HEK293 (cell line): ENCODE measurements around the gene WWOX.

Experiments
- CTCF ChIA-PET: fragments of 350-600 bp; formaldehyde crosslinking; extraction: SDS; loops from one replicate; lab custom pipeline; 2021; ENCODE audit warnings: antibody characterized with exemption; lab: Yijun Ruan, JAX
- POLR2A ChIA-PET: fragments of 300-600 bp; formaldehyde crosslinking; extraction: SDS; loops from one replicate; lab custom pipeline; 2020; ENCODE audit warnings: antibody characterized with exemption, inconsistent platforms; lab: Yijun Ruan, JAX
- H3K27ac ChIP-seq: fragments of 200-500 bp; sonication (Bioruptor generic); 2 replicates; pipeline ENCODE4 v1.5.1; 2014; ENCODE audit warnings: low read depth, low read length, control low read depth, inconsistent platforms; ENCODE audit errors: extremely low read depth
- H3K36me3 ChIP-seq, 2 experiments: fragments of 200-500 bp in 1 of 2; sonication (Bioruptor generic) in 1 of 2; 1 replicate in 1 of 2; 2 replicates in 1 of 2; pipeline ENCODE4 v1.5.1; 2014 to 2017; ENCODE audit warnings: inconsistent platforms in 2 of 2, low read length in 2 of 2; ENCODE audit not compliant: control insufficient read depth in 2 of 2, insufficient read depth in 1 of 2
- H3K4me1 ChIP-seq: fragments of 200-500 bp; sonication (Bioruptor generic); 2 replicates; pipeline ENCODE4 v1.5.1; 2014; ENCODE audit warnings: mild to moderate bottlenecking, low read length, inconsistent platforms; ENCODE audit not compliant: control insufficient read depth, insufficient read depth
- H3K4me3 ChIP-seq: 2 replicates; pipeline ENCODE4 v1.5.1; 2011; ENCODE audit warnings: low read depth, mild to moderate bottlenecking, control low read depth, low read length, moderate library complexity
- H3K9me3 ChIP-seq: fragments of 200-500 bp; sonication (Bioruptor generic); 2 replicates; pipeline ENCODE4 v1.5.1; 2014; ENCODE audit warnings: low read depth, low read length, inconsistent platforms; ENCODE audit not compliant: control insufficient read depth, insufficient read depth
- EGR2 ChIP-seq: fragments of 450-650 bp; formaldehyde crosslinking; IDR thresholded peaks from 2 replicates; pipeline ENCODE4 v1.5.1; 2016; ENCODE audit warnings: low read depth, missing biosample characterization, missing genetic modification characterization
- GLI2 ChIP-seq: fragments of 450-650 bp; formaldehyde crosslinking; IDR thresholded peaks from 2 replicates; pipeline ENCODE4; 2017; ENCODE audit warnings: missing biosample characterization, missing genetic modification characterization, low read depth, borderline replicate concordance
- INSM2 ChIP-seq: fragments of 450-650 bp; formaldehyde crosslinking; IDR thresholded peaks from 2 replicates; pipeline ENCODE4 v1.5.1; 2016; ENCODE audit warnings: missing biosample characterization, missing genetic modification characterization
- KLF10 ChIP-seq: fragments of 450-650 bp; IDR thresholded peaks from 2 replicates; pipeline ENCODE4 v1.5.1; 2018; ENCODE audit warnings: missing biosample characterization, mild to moderate bottlenecking, missing genetic modification characterization
- KLF8 ChIP-seq: fragments of 450-650 bp; formaldehyde crosslinking; IDR thresholded peaks from 2 replicates; pipeline ENCODE4 v1.5.1; 2016; ENCODE audit warnings: missing biosample characterization, missing genetic modification characterization
- YY1 ChIP-seq: fragments of 450-650 bp; formaldehyde crosslinking; IDR thresholded peaks from 2 replicates; pipeline ENCODE4 v1.5.1; 2018; ENCODE audit warnings: missing biosample characterization, missing genetic modification characterization
- ZBTB11 ChIP-seq: fragments of 450-650 bp; formaldehyde crosslinking; conservative IDR thresholded peaks from 2 replicates; pipeline ENCODE4 v1.5.1; 2016; ENCODE audit warnings: low read depth, missing biosample characterization, missing genetic modification characterization
- ZBTB26 ChIP-seq: fragments of 450-650 bp; formaldehyde crosslinking; optimal IDR thresholded peaks from 2 replicates; pipeline ENCODE3; 2016; ENCODE audit warnings: missing biosample characterization, mild to moderate bottlenecking, missing genetic modification characterization
- ZEB2 ChIP-seq: fragments of 450-650 bp; formaldehyde crosslinking; IDR thresholded peaks from 2 replicates; pipeline ENCODE4 v1.5.1; 2016; ENCODE audit warnings: missing biosample characterization, missing genetic modification characterization
- ZFP37 ChIP-seq: fragments of 450-650 bp; formaldehyde crosslinking; IDR thresholded peaks from 2 replicates; pipeline ENCODE4 v1.5.1; 2016; ENCODE audit warnings: missing biosample characterization, missing genetic modification characterization
- ZNF214 ChIP-seq: fragments of 450-650 bp; formaldehyde crosslinking; IDR thresholded peaks from 2 replicates; pipeline ENCODE4 v1.5.1; 2017; ENCODE audit warnings: missing biosample characterization, mild to moderate bottlenecking, missing genetic modification characterization, borderline replicate concordance
- ZNF280C ChIP-seq: fragments of 450-650 bp; formaldehyde crosslinking; IDR thresholded peaks from 2 replicates; pipeline ENCODE4 v1.5.1; 2016; ENCODE audit warnings: missing biosample characterization, missing genetic modification characterization
- ZNF302 ChIP-seq: fragments of 450-650 bp; formaldehyde crosslinking; IDR thresholded peaks from 2 replicates; pipeline ENCODE4 v1.5.1; 2016; ENCODE audit warnings: missing biosample characterization, missing genetic modification characterization, low read depth
- ZNF311 ChIP-seq: fragments of 450-650 bp; formaldehyde crosslinking; IDR thresholded peaks from 2 replicates; pipeline ENCODE4 v1.5.1; 2017; ENCODE audit warnings: missing biosample characterization, missing genetic modification characterization, borderline replicate concordance
- ZNF571 ChIP-seq: fragments of 450-650 bp; formaldehyde crosslinking; IDR thresholded peaks from 2 replicates; pipeline ENCODE4 v1.5.0; 2017; ENCODE audit warnings: missing biosample characterization, missing genetic modification characterization
- ZNF623 ChIP-seq: fragments of 450-650 bp; formaldehyde crosslinking; IDR thresholded peaks from 2 replicates; pipeline ENCODE4 v1.5.1; 2016; ENCODE audit warnings: missing biosample characterization, missing genetic modification characterization
- ZSCAN4 ChIP-seq: fragments of 450-650 bp; formaldehyde crosslinking; IDR thresholded peaks from 2 replicates; pipeline ENCODE4 v1.5.1; 2017; ENCODE audit warnings: missing biosample characterization, missing genetic modification characterization

The WWOX gene

GRCh38 chr16:78450255-78450654 is 350.8 kb downstream of the WWOX start:
- POLR2A ChIA-PET: no interaction called here
- H3K36me3 ChIP-seq: no peaks in the 10 kb centered on the region
- CTCF ChIA-PET: interaction anchor here (0.9 to 5.2 kb wide), 2 partner anchors 13 to 53 kb away, joined by 4 to 37 read pairs; no protein-coding TSS in a partner anchor

More at GRCh38 chr16:78450255-78450654, 350.8 kb downstream of the WWOX start:
- Histone ChIP-seq H3K4me3 (no peak overlapping the region), H3K4me1 (no peaks in the 10 kb centered on the region), H3K27ac (no peak overlapping the region), H3K9me3 (no peaks in the 10 kb centered on the region)
- no peak for TF ChIP-seq ZNF214 (tag by site-specific recombination)
- no peak for TF ChIP-seq ZSCAN4 (tag by site-specific recombination)
- no peak for TF ChIP-seq ZEB2 (tag by site-specific recombination)
- TF ChIP-seq KLF8 (tag by site-specific recombination): no peak
- no peak for TF ChIP-seq ZFP37 (tag by site-specific recombination)
- no peak for TF ChIP-seq ZBTB26 (tag by site-specific recombination)
- TF ChIP-seq ZNF302 (tag by site-specific recombination): no peak
- TF ChIP-seq ZNF571 (tag by site-specific recombination): no peak
- no peak for TF ChIP-seq ZNF280C (tag by site-specific recombination)
- TF ChIP-seq ZNF311 (tag by site-specific recombination): no peak
- no peak for TF ChIP-seq ZBTB11 (tag by site-specific recombination)
- TF ChIP-seq GLI2: no peak
- no peak for TF ChIP-seq YY1 (tag by site-specific recombination)
- TF ChIP-seq INSM2: no peak
- no peak for TF ChIP-seq EGR2
- no peak for TF ChIP-seq ZNF623 (tag by site-specific recombination)
- no peak for TF ChIP-seq KLF10 (tag by site-specific recombination)
